ENCODE data around the gene RGS13.
"Not testable (repeated sequence)": the region's sequence is repeated elsewhere in the genome, so short reads cannot be mapped to it uniquely, and the experiment has no call there.

RGS13 gene

GRCh38 chr1:192682335-192682734 lies 46.4 kb downstream of the RGS13 start:
- H3K9me3 ChIP-seq (ENCODE audit: control insufficient read depth, low read length): peaks cover 7% of the 10 kb centered on the region
- no peaks in the 10 kb centered on the region for H3K4me1 ChIP-seq (ENCODE audit: control insufficient read depth, insufficient read depth, low read length, poor library complexity, severe bottlenecking)
- no peak overlapping the region for H3K27ac ChIP-seq (ENCODE audit: low read depth, low read length, severe bottlenecking)
- no peaks in the 10 kb centered on the region for H3K36me3 ChIP-seq (ENCODE audit: control insufficient read depth, insufficient read depth, low read length)
- no CpG with 5 or more reads among the region's 1 CpG for WGBS, 2 experiments (ENCODE audit: insufficient coverage in 2 of 2)
- H3K4me3 ChIP-seq (ENCODE audit: extremely low read depth, insufficient read depth, low read length, poor library complexity, severe bottlenecking): no peak overlapping the region

- H3K27ac ChIP-seq (ENCODE audit: low read depth, low read length, severe bottlenecking); H3K4me3 ChIP-seq (ENCODE audit: extremely low read depth, insufficient read depth, low read length, poor library complexity, severe bottlenecking); H3K9me3 ChIP-seq (ENCODE audit: control insufficient read depth, low read length); H3K36me3 ChIP-seq (ENCODE audit: control insufficient read depth, insufficient read depth, low read length); H3K4me1 ChIP-seq (ENCODE audit: control insufficient read depth, insufficient read depth, low read length, poor library complexity, severe bottlenecking): not testable (repeated sequence)
- 80 to 94% methylated on average over 1 to 3 of the region's 4 CpGs for WGBS, 2 experiments (ENCODE audit: insufficient coverage in 2 of 2)
These were observed 47.1 kb downstream of the RGS13 start for GRCh38 chr1:192683081-192683480.

- Histone ChIP-seq H3K27ac (ENCODE audit: low read depth, low read length, severe bottlenecking) (no peak overlapping the region), H3K9me3 (ENCODE audit: control insufficient read depth, low read length) (peaks cover 7% of the 10 kb centered on the region), H3K36me3 (ENCODE audit: control insufficient read depth, insufficient read depth, low read length) (no peaks in the 10 kb centered on the region), H3K4me3 (ENCODE audit: extremely low read depth, insufficient read depth, low read length, poor library complexity, severe bottlenecking) (no peak overlapping the region), H3K4me1 (ENCODE audit: control insufficient read depth, insufficient read depth, low read length, poor library complexity, severe bottlenecking) (no peaks in the 10 kb centered on the region)
These were observed 53.5 kb downstream of the RGS13 start for GRCh38 chr1:192689459-192689858.

DNA sequence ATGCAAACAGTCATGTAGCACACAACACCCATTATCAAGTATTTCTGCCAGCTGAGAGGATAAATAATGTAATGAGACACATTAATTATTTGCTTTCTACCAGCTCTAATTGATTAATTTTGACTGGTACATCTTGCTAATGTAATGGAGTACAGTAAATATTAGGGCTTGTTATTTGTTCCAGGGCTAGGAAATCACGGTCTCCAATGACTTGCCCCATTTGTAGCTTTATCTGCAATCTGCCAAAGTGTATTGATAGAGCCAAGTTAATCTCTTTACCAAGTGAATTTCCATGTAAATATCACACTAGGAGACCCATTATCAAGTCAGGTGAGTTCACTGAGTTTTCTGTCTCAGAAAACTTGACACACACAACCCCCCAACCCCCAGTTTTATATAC lies 55.1 kb downstream of the RGS13 start:
- WGBS, 2 experiments (ENCODE audit: insufficient coverage in 2 of 2): 60% methylated on average over 1 of the region's 1 CpG; no CpG with 5 or more reads in 1 of the 2 experiments

DNA sequence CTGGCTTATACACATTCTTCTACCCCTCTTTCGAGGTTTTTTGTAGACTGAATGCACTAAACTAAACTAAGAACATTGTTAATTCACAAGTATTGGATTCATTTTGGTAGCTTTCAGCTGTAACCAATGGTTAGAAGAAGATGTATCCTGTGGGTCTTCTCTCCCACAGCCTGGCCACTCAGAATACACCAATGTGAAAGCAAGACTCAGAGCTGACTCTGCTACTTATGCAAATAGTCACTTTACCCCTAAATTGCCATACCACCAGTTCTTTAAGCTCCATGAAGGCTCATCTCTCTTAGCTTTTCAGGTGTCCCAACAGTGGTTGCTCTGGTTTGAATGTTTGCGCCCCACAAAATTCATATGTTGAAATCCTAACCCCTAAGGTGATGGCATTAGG lies 60.1 kb downstream of the RGS13 start:
- Histone ChIP-seq H3K4me3 (ENCODE audit: extremely low read depth, insufficient read depth, low read length, poor library complexity, severe bottlenecking) (no peak overlapping the region), H3K27ac (ENCODE audit: low read depth, low read length, severe bottlenecking) (no peak overlapping the region), H3K9me3 (ENCODE audit: control insufficient read depth, low read length) (no peaks in the 10 kb centered on the region), H3K4me1 (ENCODE audit: control insufficient read depth, insufficient read depth, low read length, poor library complexity, severe bottlenecking) (peaks cover 3% of the 10 kb centered on the region), H3K36me3 (ENCODE audit: control insufficient read depth, insufficient read depth, low read length) (no peaks in the 10 kb centered on the region)
- 100% methylated on average over 1 of the region's 2 CpGs; no CpG with 5 or more reads in 1 of the 2 experiments for WGBS, 2 experiments (ENCODE audit: insufficient coverage in 2 of 2)

More for the DNA sequence above, 55.1 kb downstream of the RGS13 start:
- Histone ChIP-seq H3K27ac (ENCODE audit: low read depth, low read length, severe bottlenecking) (no peak overlapping the region), H3K36me3 (ENCODE audit: control insufficient read depth, insufficient read depth, low read length) (no peaks in the 10 kb centered on the region), H3K9me3 (ENCODE audit: control insufficient read depth, low read length) (peaks cover 6% of the 10 kb centered on the region), H3K4me1 (ENCODE audit: control insufficient read depth, insufficient read depth, low read length, poor library complexity, severe bottlenecking) (no peaks in the 10 kb centered on the region), H3K4me3 (ENCODE audit: extremely low read depth, insufficient read depth, low read length, poor library complexity, severe bottlenecking) (no peak overlapping the region)

- H3K36me3 ChIP-seq (ENCODE audit: control insufficient read depth, insufficient read depth, low read length): no peaks in the 10 kb centered on the region
- H3K4me3 ChIP-seq (ENCODE audit: extremely low read depth, insufficient read depth, low read length, poor library complexity, severe bottlenecking): no peak overlapping the region
- peaks cover 9% of the 10 kb centered on the region for H3K4me1 ChIP-seq (ENCODE audit: control insufficient read depth, insufficient read depth, low read length, poor library complexity, severe bottlenecking)
- WGBS, 2 experiments (ENCODE audit: insufficient coverage in 2 of 2): 82 to 100% methylated on average over 1 of the region's 2 CpGs
- no peaks in the 10 kb centered on the region for H3K9me3 ChIP-seq (ENCODE audit: control insufficient read depth, low read length)
- no peak overlapping the region for H3K27ac ChIP-seq (ENCODE audit: low read depth, low read length, severe bottlenecking)
These were observed 61.8 kb downstream of the RGS13 start for GRCh38 chr1:192697771-192698170.

GRCh38 chr1:192698731-192699130 lies 62.8 kb downstream of the RGS13 start:
- H3K4me3 ChIP-seq (ENCODE audit: extremely low read depth, insufficient read depth, low read length, poor library complexity, severe bottlenecking): no peak overlapping the region
- no peak overlapping the region for H3K27ac ChIP-seq (ENCODE audit: low read depth, low read length, severe bottlenecking)
- H3K4me1 ChIP-seq (ENCODE audit: control insufficient read depth, insufficient read depth, low read length, poor library complexity, severe bottlenecking): peaks cover 9% of the 10 kb centered on the region
- 82 to 96% methylated on average over 10 of the region's 11 CpGs for WGBS, 2 experiments (ENCODE audit: insufficient coverage in 2 of 2)
- H3K36me3 ChIP-seq (ENCODE audit: control insufficient read depth, insufficient read depth, low read length): no peaks in the 10 kb centered on the region
- no peaks in the 10 kb centered on the region for H3K9me3 ChIP-seq (ENCODE audit: control insufficient read depth, low read length)

GRCh38 chr1:192700834-192701271 lies 64.9 kb downstream of the RGS13 start:
- Histone ChIP-seq H3K36me3 (ENCODE audit: control insufficient read depth, insufficient read depth, low read length) (no peaks in the 10 kb centered on the region), H3K4me1 (ENCODE audit: control insufficient read depth, insufficient read depth, low read length, poor library complexity, severe bottlenecking) (peaks cover 9% of the 10 kb centered on the region), H3K9me3 (ENCODE audit: control insufficient read depth, low read length) (no peaks in the 10 kb centered on the region), H3K4me3 (ENCODE audit: extremely low read depth, insufficient read depth, low read length, poor library complexity, severe bottlenecking) (no peak overlapping the region), H3K27ac (ENCODE audit: low read depth, low read length, severe bottlenecking) (peak overlapping the region; percentile 44)

GRCh38 chr1:192702212-192702902 lies 66.4 kb downstream of the RGS13 start:
- WGBS, 2 experiments (ENCODE audit: insufficient coverage in 2 of 2): 95% methylated on average over 2 of the region's 4 CpGs; no CpG with 5 or more reads in 1 of the 2 experiments
- no peak overlapping the region for H3K27ac ChIP-seq (ENCODE audit: low read depth, low read length, severe bottlenecking)
- no peak overlapping the region for H3K4me3 ChIP-seq (ENCODE audit: extremely low read depth, insufficient read depth, low read length, poor library complexity, severe bottlenecking)
- H3K36me3 ChIP-seq (ENCODE audit: control insufficient read depth, insufficient read depth, low read length): no peaks in the 10 kb centered on the region
- no peaks in the 10 kb centered on the region for H3K9me3 ChIP-seq (ENCODE audit: control insufficient read depth, low read length)
- peaks cover 9% of the 10 kb centered on the region for H3K4me1 ChIP-seq (ENCODE audit: control insufficient read depth, insufficient read depth, low read length, poor library complexity, severe bottlenecking)

DNA sequence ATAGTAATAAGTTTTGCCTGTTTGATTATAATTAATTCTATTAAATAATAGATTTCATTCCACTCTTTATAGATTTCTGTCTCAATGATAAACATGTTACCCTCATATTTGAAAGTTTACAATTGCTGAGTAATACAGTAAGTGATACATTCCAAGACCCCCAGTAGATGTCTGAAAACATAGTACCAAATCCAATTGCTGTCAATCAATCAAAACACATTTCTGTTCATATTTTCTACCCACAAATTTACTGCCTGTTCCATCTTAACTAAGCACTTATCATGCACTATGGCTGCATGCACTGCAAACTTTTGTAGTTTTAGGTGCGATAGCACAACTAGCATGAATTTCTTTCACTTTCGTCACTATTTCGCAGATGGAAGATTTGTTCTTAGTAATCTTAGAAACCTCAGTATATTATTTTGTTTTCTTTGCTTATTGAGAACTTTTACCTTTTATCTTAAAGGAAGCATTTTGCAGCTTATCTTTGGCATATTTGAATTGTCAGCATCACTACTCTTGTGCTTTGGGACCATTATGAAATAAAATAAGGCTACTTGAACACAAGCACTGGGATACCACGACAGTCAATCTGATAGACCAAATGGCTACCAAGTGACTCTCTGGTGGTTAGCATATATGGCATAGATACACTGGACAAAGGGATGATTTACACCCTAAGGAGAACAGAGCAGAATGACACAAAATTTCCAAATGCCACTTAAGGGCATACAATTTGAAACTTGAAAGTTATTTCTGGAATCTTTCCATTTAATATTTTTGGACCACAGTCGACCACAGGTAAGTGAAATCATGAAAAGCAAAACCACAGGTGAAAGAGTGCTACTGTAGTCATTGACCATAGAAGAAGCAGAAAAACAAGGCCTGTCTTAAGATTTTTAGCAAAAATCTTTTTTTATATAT lies 67.6 kb downstream of the RGS13 start:
- H3K4me1 ChIP-seq (ENCODE audit: control insufficient read depth, insufficient read depth, low read length, poor library complexity, severe bottlenecking): peaks cover 9% of the 10 kb centered on the region
- no peak overlapping the region for H3K27ac ChIP-seq (ENCODE audit: low read depth, low read length, severe bottlenecking)
- H3K36me3 ChIP-seq (ENCODE audit: control insufficient read depth, insufficient read depth, low read length): no peaks in the 10 kb centered on the region
- no peak overlapping the region for H3K4me3 ChIP-seq (ENCODE audit: extremely low read depth, insufficient read depth, low read length, poor library complexity, severe bottlenecking)
- no peaks in the 10 kb centered on the region for H3K9me3 ChIP-seq (ENCODE audit: control insufficient read depth, low read length)
- 60% methylated on average over 1 of the region's 5 CpGs; no CpG with 5 or more reads in 1 of the 2 experiments for WGBS, 2 experiments (ENCODE audit: insufficient coverage in 2 of 2)

GRCh38 chr1:192705510-192705909 lies 69.6 kb downstream of the RGS13 start:
- no peaks in the 10 kb centered on the region for H3K9me3 ChIP-seq (ENCODE audit: control insufficient read depth, low read length)
- no peak overlapping the region for H3K27ac ChIP-seq (ENCODE audit: low read depth, low read length, severe bottlenecking)
- no peaks in the 10 kb centered on the region for H3K36me3 ChIP-seq (ENCODE audit: control insufficient read depth, insufficient read depth, low read length)
- no CpG with 5 or more reads among the region's 2 CpGs for WGBS, 2 experiments (ENCODE audit: insufficient coverage in 2 of 2)
- H3K4me1 ChIP-seq (ENCODE audit: control insufficient read depth, insufficient read depth, low read length, poor library complexity, severe bottlenecking): peaks cover 9% of the 10 kb centered on the region
- no peak overlapping the region for H3K4me3 ChIP-seq (ENCODE audit: extremely low read depth, insufficient read depth, low read length, poor library complexity, severe bottlenecking)

Data from mesodermal cell (in vitro differentiated cells).